OCI-LY1 (cell line): ENCODE data around the gene LARP1B.

Source experiments
- H2AFZ ChIP-seq: fragments of 200-600 bp; sonication (generic), shearing (Covaris generic); 2 replicates; pipeline ENCODE4 v1.6.0; 2014; ENCODE audit warnings: antibody characterized with exemption, mild to moderate bottlenecking, low read length
- H3F3A ChIP-seq: fragments of 200-600 bp; sonication (generic), shearing (Covaris generic); 2 replicates; pipeline ENCODE4 v1.6.0; 2014; ENCODE audit warnings: mild to moderate bottlenecking, antibody characterized with exemption, low read length, moderate library complexity; ENCODE audit not compliant: insufficient read depth
- H3K27ac ChIP-seq: fragments of 200-600 bp; sonication (generic); 2 replicates; pipeline ENCODE4 v1.5.1; 2014; ENCODE audit warnings: low read length, mixed run types, mild to moderate bottlenecking, low read depth; ENCODE audit not compliant: poor library complexity, severe bottlenecking
- H3K27me3 ChIP-seq: fragments of 200-600 bp; sonication (generic); 2 replicates; pipeline ENCODE4 v1.6.0; 2014; ENCODE audit warnings: antibody characterized with exemption, mild to moderate bottlenecking, low read length, moderate library complexity; ENCODE audit not compliant: insufficient read depth
- H3K36me3 ChIP-seq: fragments of 200-600 bp; sonication (generic); 2 replicates; pipeline ENCODE4 v1.6.1; 2014; ENCODE audit warnings: mild to moderate bottlenecking, antibody characterized with exemption, low read length, moderate library complexity, mixed read lengths; ENCODE audit not compliant: insufficient read depth
- H3K4me1 ChIP-seq: fragments of 200-600 bp; sonication (generic); 2 replicates; pipeline ENCODE4 v1.5.1; 2014; ENCODE audit warnings: mild to moderate bottlenecking, low read length, moderate library complexity; ENCODE audit not compliant: insufficient read depth, severe bottlenecking
- H3K4me2 ChIP-seq: fragments of 200-600 bp; sonication (generic), shearing (Covaris generic); 2 replicates; pipeline ENCODE4 v1.6.1; 2014; ENCODE audit warnings: low read length
- H3K4me3 ChIP-seq: fragments of 200-600 bp; sonication (generic); 2 replicates; pipeline ENCODE4 v1.5.1; 2014; ENCODE audit warnings: low read length, low read depth, mild to moderate bottlenecking, mixed read lengths; ENCODE audit not compliant: poor library complexity, severe bottlenecking
- H3K79me2 ChIP-seq: fragments of 200-600 bp; shearing (Covaris generic); 2 replicates; pipeline ENCODE4 v1.6.1; 2016; ENCODE audit warnings: mixed run types, low read length, mixed read lengths; ENCODE audit not compliant: insufficient read depth
- H3K9ac ChIP-seq: fragments of 200-600 bp; sonication (generic), shearing (Covaris generic); 2 replicates; pipeline ENCODE4 v1.6.1; 2014; ENCODE audit warnings: mild to moderate bottlenecking, low read length, mixed read lengths
- H3K9me2 ChIP-seq: fragments of 200-600 bp; sonication (generic), shearing (Covaris generic); 2 replicates; pipeline ENCODE4 v1.6.1; 2014; ENCODE audit warnings: low read depth, mild to moderate bottlenecking, low read length, mixed read lengths
- H3K9me3 ChIP-seq: fragments of 200-600 bp; shearing (Covaris generic); 2 replicates; pipeline ENCODE4 v1.6.1; 2014; ENCODE audit warnings: low read length, mixed read lengths
- H4K20me1 ChIP-seq: fragments of 200-600 bp; sonication (generic), shearing (Covaris generic); 2 replicates; pipeline ENCODE4 v1.6.0; 2016; ENCODE audit warnings: mild to moderate bottlenecking, low read length; ENCODE audit not compliant: insufficient read depth
- CTCF ChIP-seq: fragments of 200-600 bp; sonication (generic), shearing (Covaris generic); IDR thresholded peaks from 2 replicates; pipeline ENCODE4 v1.5.1; 2017; ENCODE audit warnings: mild to moderate bottlenecking, antibody characterized with exemption, low read length, moderate library complexity, mixed read lengths
- EZH2 ChIP-seq: fragments of 200-600 bp; sonication (generic), shearing (Covaris generic); IDR thresholded peaks from 2 replicates; pipeline ENCODE4 v1.8.0; 2017; ENCODE audit warnings: borderline replicate concordance, mixed run types, mild to moderate bottlenecking, antibody characterized with exemption, low read length, moderate library complexity, mixed read lengths

LARP1B gene

GRCh38 chr4:128135391-128135790 is 74.3 kb downstream of the LARP1B start:
- Histone ChIP-seq H2AFZ (no peak overlapping the region), H4K20me1 (no peaks in the 10 kb centered on the region), H3K36me3 (no peaks in the 10 kb centered on the region), H3F3A (no peaks in the 10 kb centered on the region), H3K27me3 (no peaks in the 10 kb centered on the region), H3K4me3 (no peak overlapping the region), H3K79me2 (no peaks in the 10 kb centered on the region), H3K4me1 (no peaks in the 10 kb centered on the region), H3K9me2 (no peaks in the 10 kb centered on the region), H3K9ac (no peak overlapping the region), H3K4me2 (no peak overlapping the region), H3K27ac (no peak overlapping the region), H3K9me3 (no peaks in the 10 kb centered on the region)
- TF ChIP-seq CTCF (no peak), EZH2 (no peak)

- Histone ChIP-seq H3K36me3 (no peaks in the 10 kb centered on the region; the same call in 1 of the 2 replicates), H3K4me1 (no peaks in the 10 kb centered on the region), H3K27me3 (no peaks in the 10 kb centered on the region), H3K9me2 (no peaks in the 10 kb centered on the region), H3K4me3 (no peak overlapping the region), H3K4me2 (no peak overlapping the region), H3K9me3 (no peaks in the 10 kb centered on the region), H3K27ac (no peak overlapping the region), H2AFZ (no peak overlapping the region), H3K9ac (no peak overlapping the region), H3F3A (no peaks in the 10 kb centered on the region), H3K79me2 (no peaks in the 10 kb centered on the region), H4K20me1 (no peaks in the 10 kb centered on the region)
- TF ChIP-seq CTCF (no peak), EZH2 (no peak)
Measured at GRCh38 chr4:128141866-128142265, 80.8 kb downstream of the LARP1B start.

GRCh38 chr4:128145727-128146126 is 84.6 kb downstream of the LARP1B start:
- H3F3A ChIP-seq: no peaks in the 10 kb centered on the region
- no peaks in the 10 kb centered on the region for H3K79me2 ChIP-seq
- no peaks in the 10 kb centered on the region; the same call in 1 of the 2 replicates for H3K36me3 ChIP-seq
- H4K20me1 ChIP-seq: no peaks in the 10 kb centered on the region
- H3K4me2 ChIP-seq: no peak overlapping the region
- no peaks in the 10 kb centered on the region for H3K27me3 ChIP-seq
- H2AFZ ChIP-seq: no peak overlapping the region
- H3K4me1 ChIP-seq: no peaks in the 10 kb centered on the region
- H3K9ac ChIP-seq: no peak overlapping the region
- H3K27ac ChIP-seq: no peak overlapping the region
- no peak overlapping the region for H3K4me3 ChIP-seq
- H3K9me3 ChIP-seq: no peaks in the 10 kb centered on the region
- no peaks in the 10 kb centered on the region for H3K9me2 ChIP-seq
- TF ChIP-seq CTCF (no peak), EZH2 (no peak)
